PC-3 (cell line): ENCODE measurements around the gene VCAN.

Experiments used
- EZH2 ChIP-seq: fragments of 300-600 bp; sonication (generic); IDR thresholded peaks from one replicate; pipeline ENCODE4 v1.6.1; 2017; ENCODE audit warnings: antibody characterized with exemption, mild to moderate bottlenecking, low read length; ENCODE audit not compliant: unreplicated experiment
- EZH2phosphoT487 ChIP-seq: fragments of 300-600 bp; sonication (generic); IDR thresholded peaks from 2 replicates; pipeline ENCODE4 v1.6.1; 2018; ENCODE audit warnings: mild to moderate bottlenecking, antibody characterized with exemption, low read length, borderline replicate concordance
- TF ChIP-seq, protein P1 (sequence below): fragments of 300-600 bp; sonication (generic); conservative IDR thresholded peaks from 2 replicates; pipeline ENCODE4 v1.5.1; 2017; ENCODE audit warnings: antibody characterized with exemption, low read depth, mild to moderate bottlenecking, low read length

- TF ChIP-seq, protein P1, sequence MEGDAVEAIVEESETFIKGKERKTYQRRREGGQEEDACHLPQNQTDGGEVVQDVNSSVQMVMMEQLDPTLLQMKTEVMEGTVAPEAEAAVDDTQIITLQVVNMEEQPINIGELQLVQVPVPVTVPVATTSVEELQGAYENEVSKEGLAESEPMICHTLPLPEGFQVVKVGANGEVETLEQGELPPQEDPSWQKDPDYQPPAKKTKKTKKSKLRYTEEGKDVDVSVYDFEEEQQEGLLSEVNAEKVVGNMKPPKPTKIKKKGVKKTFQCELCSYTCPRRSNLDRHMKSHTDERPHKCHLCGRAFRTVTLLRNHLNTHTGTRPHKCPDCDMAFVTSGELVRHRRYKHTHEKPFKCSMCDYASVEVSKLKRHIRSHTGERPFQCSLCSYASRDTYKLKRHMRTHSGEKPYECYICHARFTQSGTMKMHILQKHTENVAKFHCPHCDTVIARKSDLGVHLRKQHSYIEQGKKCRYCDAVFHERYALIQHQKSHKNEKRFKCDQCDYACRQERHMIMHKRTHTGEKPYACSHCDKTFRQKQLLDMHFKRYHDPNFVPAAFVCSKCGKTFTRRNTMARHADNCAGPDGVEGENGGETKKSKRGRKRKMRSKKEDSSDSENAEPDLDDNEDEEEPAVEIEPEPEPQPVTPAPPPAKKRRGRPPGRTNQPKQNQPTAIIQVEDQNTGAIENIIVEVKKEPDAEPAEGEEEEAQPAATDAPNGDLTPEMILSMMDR = peak; percentile 30; the same call in 1 of the 2 replicates
- TF ChIP-seq EZH2 = no peak
- TF ChIP-seq EZH2phosphoT487 = no peak
Observed at GRCh38 chr5:83517072-83517687, 45.6 kb downstream of the VCAN start.
